Testis (tissue), 3 donors: ENCODE data around the gene WFIKKN2. TPM values are rescaled to one million over a fixed set of nuclear protein-coding genes. Genes with fewer than 3 reads are reported as not detected.
"Not testable (repeated sequence)": the region's sequence is repeated elsewhere in the genome, so short reads cannot be mapped to it uniquely, and the experiment has no call there.

Experiments used
- DNase-seq: peaks from one replicate; pipeline ENCODE4 v3.0.0-alpha.2; 2019
- H3K27ac ChIP-seq, 2 donors: fragments of 200-600 bp; sonication (generic); one replicate each; pipeline ENCODE4 v1.5.1; 2019
- H3K27me3 ChIP-seq: fragments of 200-600 bp; sonication (generic); one replicate; pipeline ENCODE4 v1.5.1; 2019
- H3K36me3 ChIP-seq: fragments of 200-600 bp; sonication (generic); one replicate; pipeline ENCODE4 v1.5.1; 2017; ENCODE audit warnings: low read depth; ENCODE audit errors: missing control alignments
- H3K4me1 ChIP-seq: fragments of 200-600 bp; sonication (generic); one replicate; pipeline ENCODE4 v1.5.1; 2019
- H3K4me3 ChIP-seq, 2 donors: fragments of 200-600 bp; sonication (generic); one replicate each; pipeline ENCODE4 v1.5.1; 2017 to 2019
- H3K9me3 ChIP-seq: fragments of 200-600 bp; sonication (generic); one replicate; pipeline ENCODE4 v1.5.1; 2017
- CTCF ChIP-seq, 3 experiments: fragments of 450-650 bp in 2 of 3; fragments of 200-600 bp in 1 of 3; sonication (generic) in 1 of 3; IDR thresholded peaks; one replicate each; pipeline ENCODE4 v1.5.1; 2016 to 2019; ENCODE audit warnings: antibody characterized with exemption in 3 of 3, mild to moderate bottlenecking in 2 of 3, moderate library complexity in 1 of 3
- POLR2A ChIP-seq: fragments of 450-650 bp; IDR thresholded peaks from one replicate; pipeline ENCODE4 v1.6.1; 2017; ENCODE audit warnings: antibody characterized with exemption, mild to moderate bottlenecking, moderate library complexity
- WGBS, 2 donors: methylation state at CpG; one replicate each; pipeline ENCODE4 v1.1.5; 2018; 5-methylcytosine and 5-hydroxymethylcytosine counted together
- intact Hi-C: fragments of 100-400 bp; cut with DNase I; formaldehyde crosslinking; loops from one replicate; pipeline ENCODE4 v1.15.1; 2023; ENCODE audit warnings: low total_unique reads
- polyA plus RNA-seq: library from polyadenylated mRNA; stranded (reverse); fragments of 350-450 nt; fragmentation: Illumina TruSeq; extraction: RNeasy Lipid Tissue Mini Kit (QIAGEN cat#74804); gene quantifications from one replicate; pipeline ENCODE4 v1.2.3, GENCODE V29; 2014; ENCODE audit warnings: low read depth, low replicate concordance; ENCODE audit not compliant: insufficient read depth
- total RNA-seq, 2 donors: library from RNA; depleted of rRNA; stranded (reverse); fragments of >200 nt; gene quantifications; one replicate each; pipeline ENCODE4 v1.2.3, GENCODE V29; 2016

The WFIKKN2 gene
- total and polyA plus RNA-seq, 3 donors from 2014 or later = 3.7 to 7.3 (median 6.8) TPM

DNA sequence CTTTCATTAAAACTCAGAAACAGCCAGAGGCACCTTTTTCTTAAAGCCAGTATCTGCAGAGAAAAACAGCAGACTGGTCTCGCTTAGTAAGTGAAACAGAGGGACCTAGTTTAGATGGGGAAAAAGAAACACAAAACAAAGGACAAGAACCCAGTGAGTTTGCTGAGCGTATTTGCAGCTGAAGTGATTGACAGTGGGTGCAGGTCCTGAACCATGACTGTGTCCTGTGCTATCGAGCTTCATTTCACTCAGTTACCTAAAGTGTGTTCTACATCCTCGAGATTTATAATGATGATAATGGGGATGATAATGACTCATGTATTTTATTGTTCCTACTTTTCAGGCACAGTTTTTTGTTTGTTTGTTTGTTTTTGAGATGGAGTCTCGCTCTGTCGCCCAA lies 31.7 kb upstream of the WFIKKN2 start:
- Histone ChIP-seq H3K27me3 (no peaks in the 10 kb centered on the region), H3K4me1 (no peaks in the 10 kb centered on the region), H3K27ac (no peak overlapping the region), H3K9me3 (no peaks in the 10 kb centered on the region), H3K4me3 (no peak overlapping the region), H3K36me3 (no peaks in the 10 kb centered on the region)
- intact Hi-C loops = no loop called here
- DNase-seq = no peak
- 80 to 89% methylated on average over 6 of the region's 6 CpGs for WGBS, 2 donors
- TF ChIP-seq CTCF (IDR thresholded peaks at IDR 0.05) (no peak), POLR2A (no peak)

- H3K9me3 ChIP-seq, intact Hi-C loops, H3K27ac ChIP-seq, H3K4me3 ChIP-seq, H3K27me3 ChIP-seq, DNase-seq, H3K4me1 ChIP-seq, H3K36me3 ChIP-seq: not testable (repeated sequence)
- WGBS, 2 donors = 92 to 96% methylated on average over 13 of the region's 13 CpGs
Measured at GRCh38 chr17:50804749-50805475, 30.5 kb upstream of the WFIKKN2 start.

DNA sequence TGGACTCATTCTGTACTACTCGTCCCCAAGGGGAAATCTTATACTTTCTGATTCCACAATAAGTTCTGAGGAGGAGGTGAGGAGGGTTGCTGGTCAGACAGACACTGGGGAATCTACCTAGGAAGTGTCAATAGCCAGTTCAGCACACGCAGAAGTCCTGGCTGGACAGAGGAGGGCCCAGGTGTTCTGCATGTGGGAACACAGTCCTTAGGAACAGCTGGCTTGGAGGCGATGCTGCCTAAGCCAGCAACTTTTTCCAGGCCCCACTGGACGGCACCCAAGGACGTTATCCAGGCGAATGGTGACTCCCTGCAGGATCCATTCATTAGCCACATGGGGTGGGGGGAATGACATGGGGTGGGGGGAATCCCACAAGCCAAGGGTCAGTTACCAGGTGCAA lies 29.9 kb upstream of the WFIKKN2 start:
- peak; percentile 40 for DNase-seq
- no peaks in the 10 kb centered on the region for H3K36me3 ChIP-seq
- 68 to 85% methylated on average over 2 to 6 of the region's 6 CpGs for WGBS, 2 donors
- H3K27ac ChIP-seq = no peak overlapping the region
- no peak overlapping the region for H3K4me3 ChIP-seq
- H3K9me3 ChIP-seq = no peaks in the 10 kb centered on the region
- no peaks in the 10 kb centered on the region for H3K27me3 ChIP-seq
- intact Hi-C loops = no loop called here
- TF ChIP-seq POLR2A = no peak
- TF ChIP-seq CTCF (IDR thresholded peaks at IDR 0.05) = no peak
- H3K4me1 ChIP-seq = peaks cover 3% of the 10 kb centered on the region

DNA sequence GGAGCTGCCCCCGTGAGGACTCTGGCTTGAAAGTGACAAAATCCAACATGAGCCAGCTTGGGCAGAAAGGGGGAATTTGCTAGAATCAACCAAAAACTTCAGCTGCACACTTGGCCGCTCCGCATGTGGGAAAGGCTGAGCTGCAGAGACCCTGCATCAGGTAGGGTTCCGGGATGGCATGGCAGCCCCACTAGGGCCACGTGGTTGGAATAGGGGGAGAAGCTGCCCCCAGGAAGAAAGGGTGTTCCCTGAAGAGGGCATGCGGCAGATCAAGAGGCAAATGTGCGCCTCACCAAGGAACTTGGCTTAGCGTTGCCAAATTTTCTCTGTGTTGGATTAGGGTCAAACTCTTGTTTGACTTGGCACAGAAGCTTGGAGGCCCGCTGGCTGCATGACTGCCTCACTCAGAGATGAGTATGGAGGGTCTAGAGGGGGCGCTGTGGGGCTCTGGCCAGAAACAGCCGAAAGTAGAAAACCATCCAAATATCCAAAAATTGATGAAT lies 29.2 kb upstream of the WFIKKN2 start:
- Histone ChIP-seq H3K9me3 (no peaks in the 10 kb centered on the region), H3K27ac (no peak overlapping the region), H3K36me3 (no peaks in the 10 kb centered on the region), H3K4me3 (no peak overlapping the region), H3K4me1 (peaks cover 3% of the 10 kb centered on the region), H3K27me3 (no peaks in the 10 kb centered on the region)
- no peak for DNase-seq
- intact Hi-C loops = no loop called here
- WGBS, 2 donors = 53 to 55% methylated on average over 7 to 11 of the region's 11 CpGs
- no peak for TF ChIP-seq CTCF (IDR thresholded peaks at IDR 0.05)
- TF ChIP-seq POLR2A = no peak

DNA sequence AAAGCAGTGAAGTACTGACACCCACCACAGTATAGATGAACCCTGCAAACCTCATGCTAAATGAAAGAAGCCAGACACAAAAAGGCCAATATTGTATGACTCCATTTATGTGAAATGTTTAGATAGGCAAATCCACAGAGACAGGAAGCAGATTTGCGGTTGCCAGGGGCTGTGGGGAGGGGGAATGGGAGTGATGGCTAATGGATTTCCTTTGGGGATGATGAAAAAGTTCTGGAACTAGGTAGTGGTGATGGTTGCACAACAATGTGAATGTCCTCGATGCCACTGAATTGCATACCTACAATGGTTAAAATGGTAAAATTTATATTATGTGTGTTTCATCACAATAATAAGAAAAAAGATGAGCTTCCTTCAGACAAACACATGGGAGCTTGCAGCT lies 28.4 kb upstream of the WFIKKN2 start:
- no peak overlapping the region for H3K4me3 ChIP-seq
- H3K4me1 ChIP-seq = peaks cover 3% of the 10 kb centered on the region
- H3K36me3 ChIP-seq = no peaks in the 10 kb centered on the region
- intact Hi-C loops = no loop called here
- no peaks in the 10 kb centered on the region for H3K27me3 ChIP-seq
- DNase-seq = no peak
- no peak for TF ChIP-seq CTCF (IDR thresholded peaks at IDR 0.05)
- TF ChIP-seq POLR2A = no peak
- H3K9me3 ChIP-seq = no peaks in the 10 kb centered on the region
- H3K27ac ChIP-seq = no peak overlapping the region
- WGBS, 2 donors = 83 to 98% methylated on average over 2 of the region's 2 CpGs
